ENCODE data around the gene AIMP2.

- TF ChIP-seq POLR2A (IDR thresholded peaks at IDR 0.05) (no peak), CTCF (IDR thresholded peaks at IDR 0.05 in 8 of 11, conservative IDR thresholded peaks at IDR 0.05 in 3 of 11) (no peak)
Measured at GRCh38 chr7:6030988-6031387, 21.9 kb downstream of the AIMP2 start, which contains the start of gene ANKRD61.
